Measurements from ENCODE around the gene SLC41A2.
"Not testable (repeated sequence)": the region's sequence is repeated elsewhere in the genome, so short reads cannot be mapped to it uniquely, and the experiment has no call there.

The SLC41A2 gene

GRCh38 chr12:104964167-104964855 lies 6.2 kb upstream of the SLC41A2 start:
- no peak for DNase-seq

GRCh38 chr12:104963757-104964156 lies 5.7 kb upstream of the SLC41A2 start:
- no peak for DNase-seq

- no peak for DNase-seq
Observed at GRCh38 chr12:104960464-104960863, 2.4 kb upstream of the SLC41A2 start.

DNA sequence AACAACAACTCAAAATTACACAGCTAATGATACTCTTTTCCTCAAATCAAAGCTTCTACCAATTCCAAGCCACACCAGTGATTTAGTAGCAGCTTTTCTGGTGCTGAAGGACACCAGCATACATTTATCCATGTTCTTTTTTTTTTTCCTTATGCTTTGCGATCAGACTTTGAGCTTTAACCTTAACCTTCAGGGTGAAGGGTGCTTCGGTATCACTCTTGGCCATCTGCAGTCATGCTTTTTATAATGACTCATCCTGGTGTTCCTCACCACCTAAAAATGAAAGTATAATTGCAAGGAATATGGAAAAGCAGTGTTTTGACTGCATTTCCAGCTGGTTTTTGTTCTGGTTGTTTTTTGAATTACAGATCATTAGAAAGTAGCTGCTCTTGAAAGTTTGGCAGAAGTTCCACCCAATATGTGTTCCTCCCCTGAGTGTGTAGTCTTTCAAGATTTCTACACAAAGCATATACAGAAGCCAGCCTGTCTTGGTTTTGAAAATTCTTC lies 1.3 kb upstream of the SLC41A2 start:
- DNase-seq: no peak

DNA sequence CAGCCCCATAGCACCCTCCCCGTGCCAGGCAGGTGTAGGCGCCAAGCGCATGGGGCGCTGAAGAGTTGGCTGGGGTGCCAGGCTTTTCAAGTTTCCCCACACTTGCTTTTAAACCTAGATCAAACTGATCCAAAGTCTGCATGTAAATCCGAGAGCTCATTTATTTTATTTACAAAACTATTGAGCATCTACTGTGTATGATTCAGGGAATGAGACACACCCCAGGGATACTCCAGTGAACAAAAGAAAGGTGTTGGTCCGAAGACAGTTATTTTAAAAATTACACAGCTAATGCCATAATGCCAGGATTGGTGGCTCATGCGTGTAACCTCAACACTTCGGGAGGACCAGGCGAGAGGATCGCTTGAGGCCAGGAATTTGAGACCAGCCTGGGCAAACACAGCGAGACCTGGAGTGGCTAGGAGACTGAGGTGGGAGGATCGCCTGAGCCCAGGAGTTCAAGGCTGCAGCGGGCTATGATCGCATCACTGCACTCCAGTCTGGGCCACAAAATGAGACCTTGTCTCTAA lies 780 bp upstream of the SLC41A2 start:
- no peak for DNase-seq

GRCh38 chr12:104957719-104958000 lies 430 bp downstream of the SLC41A2 start:
- peak in 1 of 2 experiments; percentile 51 for DNase-seq

- no peak for DNase-seq
Observed at GRCh38 chr12:104956870-104957718, 996 bp downstream of the SLC41A2 start.

DNA sequence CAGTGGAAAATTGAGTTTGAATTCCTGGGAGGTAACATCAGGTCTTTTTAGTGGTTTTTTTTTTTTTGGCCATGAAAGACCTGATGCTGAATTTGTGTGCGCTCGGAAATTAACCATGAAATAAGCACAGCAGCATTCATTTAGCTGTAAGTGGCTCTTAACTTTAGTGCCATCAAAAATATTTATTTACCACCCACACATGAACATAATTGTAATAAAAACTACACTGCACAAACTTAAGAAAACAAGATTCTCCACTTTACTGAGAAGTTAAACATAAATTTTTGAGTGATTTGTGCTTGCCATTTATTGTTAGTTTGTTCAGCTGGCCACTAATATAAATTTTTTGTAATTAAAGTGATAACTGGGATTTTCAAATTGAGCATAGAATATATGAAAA lies 2.4 kb downstream of the SLC41A2 start:
- DNase-seq: no peak

- DNase-seq: no peak
Observed at GRCh38 chr12:104953323-104953722, 4.8 kb downstream of the SLC41A2 start.

DNA sequence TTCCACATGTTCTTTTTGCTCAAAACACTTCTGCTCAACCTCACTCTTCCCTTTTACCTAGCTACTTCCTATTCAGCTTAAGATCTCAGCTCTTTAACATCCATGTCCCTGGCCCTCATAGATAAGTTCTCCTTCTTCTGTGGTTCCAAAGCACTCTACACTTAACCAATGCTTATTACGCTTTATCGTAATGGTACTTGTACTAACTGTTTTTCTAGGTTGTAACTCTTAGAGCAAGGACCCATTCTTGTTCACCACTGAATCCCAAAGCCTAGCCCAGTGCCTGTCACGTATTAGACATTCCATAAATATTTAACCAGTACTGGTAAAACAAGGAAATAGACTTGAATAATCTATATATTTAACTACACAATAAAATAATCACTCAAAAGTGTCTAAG lies 5.3 kb downstream of the SLC41A2 start:
- no peak for DNase-seq

DNA sequence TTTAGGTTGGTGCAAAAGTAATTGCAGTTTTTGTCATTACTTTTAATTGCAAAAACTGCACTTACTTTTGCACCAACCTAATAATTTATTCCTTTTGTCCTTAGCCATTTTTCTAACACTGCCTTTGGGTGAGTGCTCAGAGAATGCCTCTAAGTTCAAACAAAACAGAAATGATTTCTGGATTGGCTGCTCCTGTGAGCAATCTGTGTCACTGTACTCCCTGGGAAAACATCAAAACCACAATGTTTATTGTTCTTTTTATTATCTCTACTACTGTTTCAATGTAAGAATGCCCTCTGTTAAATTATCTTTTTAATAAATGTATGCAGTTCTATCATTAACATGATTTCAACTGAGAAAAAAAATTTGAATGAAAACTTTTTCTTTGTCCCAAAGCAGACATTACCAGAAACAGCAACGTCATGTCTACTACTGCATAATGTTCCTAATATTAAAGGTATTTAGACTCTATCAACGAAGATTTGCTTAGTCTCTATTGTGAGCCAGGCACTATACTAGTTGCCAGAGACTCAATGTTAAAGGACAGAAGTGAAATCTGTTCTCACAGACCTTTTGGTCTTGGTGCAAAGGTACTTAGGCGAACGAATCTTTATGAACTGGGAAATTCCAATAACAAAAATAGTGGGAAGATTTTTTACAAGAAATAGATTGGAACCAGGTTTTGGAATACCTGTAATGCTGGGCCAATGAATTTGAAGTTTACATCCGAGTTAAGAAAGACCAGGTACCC lies 6.2 kb downstream of the SLC41A2 start:
- no peak for DNase-seq

- not testable (repeated sequence) for DNase-seq
Observed at GRCh38 chr12:104948716-104949115, 9.4 kb downstream of the SLC41A2 start.

DNA sequence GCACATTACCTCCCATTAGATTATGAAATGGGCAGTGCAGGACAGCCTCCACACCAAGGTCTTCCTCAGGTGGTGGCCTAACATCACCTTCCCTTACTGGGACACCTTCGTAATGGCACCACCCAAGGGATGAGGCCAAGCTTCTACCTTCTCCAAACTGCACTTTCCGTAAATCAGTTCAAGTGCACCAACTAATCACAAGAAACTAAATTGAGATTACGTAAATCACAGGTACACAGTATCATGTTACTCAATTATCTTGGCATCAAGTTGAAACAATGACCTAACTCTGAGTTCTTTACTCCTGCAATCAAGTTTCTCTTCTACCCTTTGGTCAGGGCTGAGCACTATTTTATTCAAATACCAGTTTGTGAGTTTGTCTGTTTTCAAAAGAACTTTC lies 13.8 kb downstream of the SLC41A2 start:
- no peak for DNase-seq

GRCh38 chr12:104943401-104943800 lies 14.7 kb downstream of the SLC41A2 start:
- not testable (repeated sequence) for DNase-seq

DNA sequence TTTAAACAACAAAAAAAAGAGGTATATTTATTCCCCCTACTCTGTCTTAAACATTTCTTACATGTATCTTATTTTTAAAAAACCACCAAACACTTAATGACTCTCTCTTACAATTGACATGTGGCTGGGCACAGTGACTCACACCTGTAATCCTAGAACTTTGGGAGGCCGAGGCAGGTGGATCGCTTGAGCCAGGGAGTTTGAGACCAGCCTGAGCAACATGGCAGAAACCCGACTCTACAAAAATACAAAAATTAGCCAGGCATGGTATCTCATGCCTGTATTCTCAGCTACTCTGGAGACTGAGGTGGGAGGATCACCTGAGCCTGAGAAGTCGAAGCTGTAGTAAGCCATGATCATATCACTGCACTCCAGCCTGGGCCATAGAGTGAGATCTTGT lies 16.0 kb downstream of the SLC41A2 start:
- DNase-seq: no peak

DNA sequence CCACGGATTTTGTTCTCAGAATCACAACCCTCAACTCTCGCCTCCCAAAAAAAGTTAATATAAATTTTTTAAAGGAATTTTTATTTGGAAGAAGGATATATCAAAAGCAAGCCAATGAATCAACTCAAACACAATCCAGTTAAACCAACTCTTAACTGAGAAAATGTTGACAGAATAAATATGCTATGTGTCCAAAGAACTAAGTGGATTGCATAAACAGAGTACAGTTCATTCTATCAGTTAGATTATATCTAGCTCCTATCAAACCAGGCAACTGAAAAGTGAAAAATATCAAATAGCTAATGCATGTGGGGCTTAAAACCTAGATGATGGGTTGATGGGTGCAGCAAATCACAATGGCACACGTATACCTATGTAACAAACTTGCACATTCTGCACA lies 16.6 kb downstream of the SLC41A2 start:
- DNase-seq: no peak

DNA sequence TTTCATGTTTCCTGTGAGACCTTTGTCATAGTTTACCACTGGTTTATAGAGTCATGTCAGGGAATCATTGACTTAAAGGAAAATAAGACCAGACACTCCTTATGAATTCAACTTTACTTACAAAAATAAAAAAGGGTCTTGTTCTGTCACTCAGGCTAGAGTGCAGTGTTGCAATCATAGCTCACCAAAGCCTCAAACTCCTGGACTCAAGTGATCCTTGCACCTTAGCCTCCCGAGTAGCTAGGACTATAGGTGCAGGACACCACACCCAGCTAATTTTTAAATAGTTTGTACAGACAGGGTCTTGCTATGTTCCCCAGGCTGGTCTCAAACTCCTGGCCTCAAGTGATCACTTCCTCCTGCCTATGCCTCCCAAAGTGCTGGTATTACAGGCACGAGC lies 19.0 kb downstream of the SLC41A2 start:
- DNase-seq: no peak

DNA sequence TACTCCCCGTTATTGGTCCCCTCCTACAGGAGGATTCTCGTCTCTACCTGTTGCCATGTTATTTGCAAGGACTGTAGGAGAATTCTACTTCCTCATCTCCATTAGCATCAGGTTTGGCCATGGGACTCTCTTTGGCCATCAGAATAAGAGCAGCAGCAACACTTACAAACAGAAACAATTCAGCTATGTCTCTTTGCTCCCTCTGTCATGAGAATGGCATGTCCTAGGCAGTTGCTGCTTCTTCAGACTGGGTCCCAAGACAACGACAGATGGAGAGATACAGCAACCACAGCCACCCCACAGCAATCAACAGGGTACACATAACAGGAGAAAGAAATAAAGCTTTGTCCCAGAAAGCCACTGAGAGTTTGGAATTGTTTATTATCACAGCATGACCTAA lies 19.7 kb downstream of the SLC41A2 start:
- no peak for DNase-seq

DNA sequence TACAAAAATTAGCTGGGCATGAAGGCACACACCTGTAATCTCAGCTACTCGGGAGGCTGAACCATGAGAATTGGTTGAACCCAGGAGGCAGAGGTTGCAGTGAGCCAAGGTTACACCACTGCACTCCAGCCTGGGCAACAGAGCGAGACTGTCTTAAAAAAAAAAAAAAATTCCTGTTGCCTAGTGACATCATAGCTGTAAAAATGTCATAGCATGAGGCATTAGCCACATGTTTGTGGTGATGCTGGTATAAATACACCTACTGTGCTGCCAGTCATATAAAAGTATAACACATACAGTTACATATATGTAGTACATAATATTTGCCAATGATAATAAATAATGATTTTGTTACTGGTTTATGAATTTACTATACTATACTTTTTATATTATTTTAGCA lies 22.2 kb downstream of the SLC41A2 start:
- DNase-seq: no peak

DNA sequence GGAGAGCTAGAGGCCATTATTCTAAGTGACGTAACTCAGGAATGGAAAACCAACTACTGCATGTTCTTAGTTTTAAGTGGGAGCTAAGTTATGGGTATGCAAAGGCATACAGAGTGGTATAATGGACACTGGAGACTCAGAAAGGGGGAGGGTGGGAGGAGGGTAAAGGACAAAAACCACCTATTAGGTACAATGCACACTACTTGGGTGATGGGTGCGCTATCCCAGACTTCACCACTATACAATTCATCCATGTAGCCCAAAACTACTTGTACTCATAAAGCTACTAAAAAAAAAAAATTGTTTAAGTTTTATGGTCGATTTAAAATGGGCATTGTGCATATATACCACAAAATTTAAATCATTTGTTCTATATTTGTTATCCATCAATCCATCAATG lies 24.3 kb downstream of the SLC41A2 start:
- DNase-seq: no peak

DNA sequence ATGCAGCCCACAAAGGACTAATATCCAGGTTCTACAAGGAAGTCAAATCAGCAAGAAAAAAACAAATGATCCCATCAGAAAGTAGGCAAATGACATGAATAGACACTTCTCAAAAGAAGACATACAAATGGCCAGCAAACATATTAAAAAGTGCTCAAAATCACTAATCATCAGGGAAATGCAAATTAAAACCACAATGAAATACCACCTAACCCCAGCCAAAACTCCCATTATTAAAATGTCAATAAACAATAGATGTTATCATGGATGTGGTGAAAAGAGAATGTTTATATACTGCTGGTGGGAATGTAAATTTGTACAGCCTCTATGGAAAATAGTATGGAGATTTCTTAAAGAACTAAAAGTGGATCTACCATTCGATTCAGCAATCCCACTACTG lies 25.0 kb downstream of the SLC41A2 start:
- peak; percentile 90 to 98 for DNase-seq

GRCh38 chr12:104930388-104931326 lies 27.4 kb downstream of the SLC41A2 start:
- no peak for DNase-seq
